ENCODE data around the gene ZNF775.

- no peak for TF ChIP-seq CTCF (IDR thresholded peaks at IDR 0.05; ENCODE audit: insufficient read depth, low read length)
- no peak for TF ChIP-seq POLR2AphosphoS5 (IDR thresholded peaks at IDR 0.05; ENCODE audit: low read depth)
- TF ChIP-seq REST (IDR thresholded peaks at IDR 0.05; ENCODE audit: insufficient replicate concordance, low read depth), result no peak
Measured at GRCh38 chr7:150403376-150404171, 24.4 kb downstream of the ZNF775 start.

All from HL-60 (cell line).